ENCODE measurements around the gene ZC3H12A.

The ZC3H12A gene

DNA sequence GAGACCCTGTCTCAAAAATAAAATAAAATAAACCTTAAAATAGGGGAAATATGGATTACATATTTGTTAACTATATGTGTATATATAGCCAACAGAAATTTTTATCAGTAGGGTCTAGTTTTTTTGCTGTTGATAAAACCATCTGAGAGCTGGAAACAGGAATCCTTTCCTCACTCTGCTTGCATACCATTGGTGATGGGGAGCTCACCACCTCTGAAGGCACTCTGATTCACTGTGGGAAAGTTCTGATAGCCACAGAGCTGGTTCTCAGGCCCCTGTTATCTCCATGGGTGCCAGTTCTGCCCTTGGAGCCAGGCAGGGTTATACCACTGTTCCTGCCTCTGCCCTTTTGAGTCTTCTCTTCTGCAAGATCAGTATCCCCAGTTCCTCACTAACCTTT lies 17.8 kb upstream of the ZC3H12A start:
- no peak for DNase-seq

DNA sequence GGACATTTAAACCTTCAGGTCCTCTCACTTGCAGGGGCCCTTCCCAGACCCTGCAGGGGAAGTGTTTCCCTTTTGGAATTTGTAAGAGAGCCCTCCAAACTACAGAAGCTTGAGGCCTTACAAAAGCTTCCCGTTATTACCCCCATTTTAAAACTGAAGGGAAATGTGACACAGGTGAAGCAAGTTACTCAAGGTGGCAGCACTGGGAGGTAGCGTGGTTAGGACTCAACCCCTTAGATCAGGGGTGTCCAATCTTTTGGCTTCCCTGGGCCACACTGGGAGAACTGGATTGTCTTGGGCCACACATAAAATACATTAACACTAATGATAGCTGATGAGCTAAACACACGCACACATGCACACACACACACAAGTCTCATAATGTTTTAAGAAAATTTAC lies 15.8 kb upstream of the ZC3H12A start:
- no peak for DNase-seq

GRCh38 chr1:37461698-37462436 lies 12.5 kb upstream of the ZC3H12A start:
- no peak for DNase-seq

GRCh38 chr1:37464443-37464842 lies 9.9 kb upstream of the ZC3H12A start:
- no peak for DNase-seq

DNA sequence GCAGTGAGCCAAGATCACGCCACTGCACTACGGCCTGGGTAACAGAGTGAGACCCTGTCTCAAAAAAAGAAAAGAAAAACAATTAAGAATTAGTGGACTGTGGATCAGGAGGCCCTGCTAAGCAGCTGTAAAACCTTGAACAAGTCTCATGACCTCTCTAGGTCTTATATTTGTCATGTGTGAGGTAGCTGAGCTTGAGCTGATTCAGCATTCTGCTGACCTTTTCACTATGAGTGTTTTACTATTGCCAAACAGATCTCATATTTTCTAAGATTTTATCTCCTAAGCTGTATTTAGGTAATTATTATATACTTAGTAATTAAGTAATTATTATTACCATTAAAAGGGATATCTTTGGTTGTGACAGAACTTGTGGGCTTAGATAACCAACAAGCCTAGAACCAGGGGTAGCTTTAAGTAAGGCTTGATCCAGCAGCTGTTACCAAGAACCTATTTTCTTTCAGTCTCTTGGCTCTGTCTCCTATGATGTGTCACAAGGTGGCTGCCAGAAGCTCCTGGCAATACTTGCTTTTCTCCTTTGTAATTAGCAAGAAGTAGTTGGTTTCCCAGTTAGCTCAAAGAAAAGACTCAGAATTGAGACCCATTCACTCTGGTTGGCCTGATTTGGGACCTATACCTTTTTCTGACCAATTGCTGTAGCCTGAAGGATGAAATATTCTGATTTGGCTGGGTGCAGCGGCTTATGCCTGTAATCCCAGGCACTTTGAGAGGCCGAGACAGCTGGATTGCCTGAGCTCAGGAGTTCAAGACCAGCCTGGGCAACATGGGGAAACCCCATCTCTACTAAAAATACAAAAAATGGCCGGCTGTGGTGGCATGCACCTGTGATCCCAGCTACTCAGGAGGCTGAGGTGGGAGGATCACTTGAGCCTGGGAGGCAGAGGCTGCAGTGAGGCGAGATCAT lies 8.5 kb upstream of the ZC3H12A start:
- no peak for DNase-seq

GRCh38 chr1:37468037-37468436 lies 6.3 kb upstream of the ZC3H12A start:
- no peak for DNase-seq

DNA sequence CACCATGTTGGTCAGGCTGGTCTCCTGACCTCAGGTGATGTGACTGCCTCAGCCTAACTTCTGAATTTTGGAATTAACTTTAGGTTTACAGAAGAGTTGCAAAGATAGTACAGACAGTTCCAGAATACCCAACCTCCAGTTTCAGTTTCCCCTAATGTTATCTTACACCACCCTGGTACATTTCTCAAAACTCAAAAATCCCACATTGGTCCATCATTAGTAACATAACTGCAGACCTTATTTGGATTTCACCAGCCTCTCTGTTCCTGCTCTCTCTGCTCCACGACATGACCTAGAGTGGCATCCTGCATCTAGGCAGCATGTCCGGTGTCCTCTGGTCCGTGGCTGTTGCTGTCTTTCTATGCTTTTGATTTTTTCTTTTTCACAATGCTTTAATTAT lies 5.0 kb upstream of the ZC3H12A start:
- no peak for DNase-seq

- DNase-seq, result no peak
These were observed 2.8 kb upstream of the ZC3H12A start for GRCh38 chr1:37471345-37472231.

DNA sequence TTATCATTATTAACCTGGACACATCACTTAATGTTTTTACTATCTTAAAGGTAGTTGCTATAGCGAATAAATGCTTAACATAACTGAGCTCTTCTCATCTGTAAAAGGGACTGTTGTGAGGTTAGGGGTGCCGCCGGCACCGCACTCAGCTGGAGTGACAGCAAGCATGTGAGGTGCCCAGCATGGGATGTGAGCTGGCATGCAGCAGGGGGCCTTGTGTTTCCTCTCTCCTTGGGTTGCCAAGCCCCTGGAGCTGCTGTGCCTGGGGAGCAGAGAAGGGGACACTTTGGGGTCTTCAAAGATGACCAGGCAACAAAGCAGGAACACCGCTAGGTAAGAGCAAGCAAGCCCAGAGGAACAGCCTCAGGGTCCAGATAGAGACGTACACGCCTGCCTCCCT lies 2.1 kb upstream of the ZC3H12A start:
- no peak for DNase-seq

DNA sequence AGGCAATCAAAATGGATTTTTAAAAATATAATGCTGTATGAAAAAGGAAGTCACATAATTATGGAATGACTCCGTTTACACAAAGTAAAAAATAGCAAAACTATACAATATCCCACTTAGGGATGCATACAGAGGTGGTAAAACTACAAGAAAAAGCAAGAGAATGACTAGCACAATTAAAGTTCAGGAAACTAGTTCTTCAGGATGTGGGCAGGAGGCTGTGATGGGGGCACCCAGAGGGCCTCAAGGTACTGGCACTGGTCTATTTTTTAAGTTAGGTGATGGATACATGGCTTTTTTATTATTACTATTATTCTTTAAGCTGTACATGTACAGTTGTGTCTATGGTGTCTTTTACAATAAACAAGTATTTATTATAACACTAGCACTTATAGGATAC lies 1.4 kb upstream of the ZC3H12A start:
- DNase-seq, result no peak

DNA sequence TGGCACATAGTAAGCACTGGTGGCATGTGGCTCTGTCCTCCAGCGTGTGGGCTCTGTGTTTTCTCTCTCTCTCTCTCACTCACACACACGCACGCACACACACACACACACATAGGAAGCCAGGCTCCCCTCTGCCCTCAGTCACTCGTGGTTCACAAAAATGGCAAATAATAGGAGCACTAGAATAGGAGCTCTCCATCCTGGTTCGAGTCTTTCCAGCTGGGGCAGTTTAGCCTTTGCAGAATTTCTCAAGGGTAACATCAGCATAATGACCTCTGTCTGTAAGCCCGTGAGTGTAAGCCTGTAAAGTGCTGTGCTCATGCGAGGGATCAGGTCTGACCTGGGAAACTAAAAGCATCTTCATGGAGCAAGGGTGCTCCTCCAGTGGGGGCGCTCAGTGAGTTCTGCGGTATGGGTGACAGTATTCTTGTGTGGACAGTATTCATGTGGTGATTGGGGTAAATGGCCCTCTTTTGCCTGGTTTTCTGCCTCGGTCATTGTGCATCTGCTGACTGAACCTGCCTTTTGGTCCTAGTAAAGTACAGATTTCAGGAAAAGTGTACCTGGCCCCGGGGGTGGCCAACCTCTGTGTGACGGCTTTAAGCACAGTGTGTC lies 842 bp upstream of the ZC3H12A start:
- DNase-seq, result no peak

- DNase-seq, result peak; percentile 49
These were observed 458 bp downstream of the ZC3H12A start for GRCh38 chr1:37474697-37475379.

DNA sequence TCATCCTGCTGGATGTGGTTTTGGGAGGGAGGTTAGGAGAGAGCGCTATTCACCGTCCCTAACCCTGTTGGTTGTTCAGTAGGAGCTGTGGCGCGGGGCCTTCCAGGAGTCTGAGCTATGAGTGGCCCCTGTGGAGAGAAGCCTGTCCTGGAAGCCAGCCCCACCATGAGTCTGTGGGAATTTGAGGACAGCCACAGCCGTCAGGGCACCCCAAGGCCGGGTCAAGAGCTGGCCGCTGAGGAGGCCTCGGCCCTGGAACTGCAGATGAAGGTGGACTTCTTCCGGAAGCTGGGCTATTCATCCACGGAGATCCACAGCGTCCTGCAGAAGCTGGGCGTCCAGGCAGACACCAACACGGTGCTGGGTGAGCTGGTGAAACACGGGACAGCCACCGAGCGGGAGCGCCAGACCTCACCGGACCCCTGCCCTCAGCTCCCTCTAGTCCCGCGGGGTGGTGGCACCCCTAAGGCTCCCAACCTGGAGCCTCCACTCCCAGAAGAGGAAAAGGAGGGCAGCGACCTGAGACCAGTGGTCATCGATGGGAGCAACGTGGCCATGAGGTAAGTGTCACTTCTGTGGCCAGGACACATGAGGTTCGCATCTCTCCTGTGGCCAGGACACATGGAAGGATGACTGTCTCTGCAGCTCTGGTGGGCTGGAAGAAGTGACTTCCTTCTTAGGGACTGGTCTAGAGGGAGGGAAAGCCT lies 1.2 kb downstream of the ZC3H12A start:
- DNase-seq, result no peak

GRCh38 chr1:37476087-37476452 lies 1.7 kb downstream of the ZC3H12A start:
- no peak for DNase-seq

DNA sequence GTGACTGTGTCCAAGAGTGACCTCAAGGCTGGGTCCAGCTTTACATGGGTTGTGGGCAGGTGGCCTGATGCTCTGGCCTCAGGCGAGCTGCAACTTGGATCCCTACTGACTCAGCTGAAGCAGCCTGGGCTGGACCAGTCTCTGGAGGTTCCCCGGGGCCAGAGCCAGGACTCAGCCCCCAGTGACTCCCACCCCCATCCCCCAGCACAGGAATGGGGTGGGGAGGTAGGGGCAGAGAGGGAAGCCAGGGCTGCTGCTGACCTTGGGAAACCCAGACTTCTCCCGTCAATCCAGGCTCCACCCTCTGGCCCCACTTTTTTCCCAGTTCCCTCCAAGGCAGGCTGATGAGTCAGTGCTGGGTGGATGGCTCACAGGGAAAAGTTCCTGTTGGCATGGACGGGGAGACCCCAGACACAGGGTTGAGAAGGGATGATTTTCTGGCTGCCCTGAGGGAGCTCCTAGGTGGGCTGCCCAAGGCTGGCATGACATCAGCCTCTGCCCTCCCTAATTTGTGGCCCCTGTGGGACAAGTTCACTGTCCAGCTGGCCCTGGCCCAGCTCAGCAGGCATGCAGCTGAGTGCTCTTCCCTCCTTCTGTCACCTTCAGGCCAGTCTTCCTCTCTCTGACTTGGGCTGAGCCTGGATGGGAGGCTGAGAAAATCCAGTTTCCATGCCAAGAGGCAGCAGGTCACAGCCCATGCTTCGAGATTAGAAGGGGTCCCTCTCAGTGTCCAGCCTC lies 2.2 kb downstream of the ZC3H12A start:
- no peak for DNase-seq

DNA sequence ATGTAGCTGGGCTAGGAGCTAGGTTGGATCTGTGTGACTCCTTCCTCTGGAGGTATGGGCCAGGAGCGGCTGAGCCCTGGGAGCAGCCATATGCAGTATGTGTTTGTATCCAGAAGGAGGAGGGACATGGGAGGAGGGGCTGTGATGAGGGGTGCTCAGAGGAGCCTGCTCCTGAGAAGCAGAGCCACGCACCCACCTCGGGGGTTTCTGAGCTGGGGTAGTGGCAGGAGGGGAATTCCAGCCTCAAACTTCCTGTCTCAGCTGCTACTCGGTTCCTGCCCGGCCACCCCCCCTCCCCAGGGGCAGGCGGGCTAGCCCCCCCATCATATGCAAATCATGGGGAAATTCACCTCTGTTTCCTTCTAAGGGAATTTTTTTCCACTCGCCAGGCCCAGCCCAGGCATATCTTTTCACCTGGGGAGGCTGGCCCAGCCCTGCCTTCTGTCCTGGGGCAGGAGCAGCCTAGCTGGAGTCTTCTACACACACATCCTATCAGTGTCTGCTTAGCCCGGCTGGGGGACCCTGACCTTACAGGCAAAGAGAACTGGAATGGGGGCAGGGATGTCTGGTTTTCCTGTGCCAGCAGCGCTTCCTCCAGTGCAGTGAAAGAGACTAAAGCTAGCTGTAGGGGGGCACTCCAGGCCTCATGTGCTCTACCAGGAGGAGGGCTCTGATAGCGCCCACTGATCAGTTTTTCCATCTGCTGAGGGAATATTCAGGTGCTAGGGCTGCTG lies 3.0 kb downstream of the ZC3H12A start:
- DNase-seq, result peak; percentile 72

GRCh38 chr1:37477946-37478345 lies 3.6 kb downstream of the ZC3H12A start:
- peak; percentile 44 for DNase-seq

- DNase-seq, result peak; percentile 47
These were observed 4.1 kb downstream of the ZC3H12A start for GRCh38 chr1:37478451-37478881.

DNA sequence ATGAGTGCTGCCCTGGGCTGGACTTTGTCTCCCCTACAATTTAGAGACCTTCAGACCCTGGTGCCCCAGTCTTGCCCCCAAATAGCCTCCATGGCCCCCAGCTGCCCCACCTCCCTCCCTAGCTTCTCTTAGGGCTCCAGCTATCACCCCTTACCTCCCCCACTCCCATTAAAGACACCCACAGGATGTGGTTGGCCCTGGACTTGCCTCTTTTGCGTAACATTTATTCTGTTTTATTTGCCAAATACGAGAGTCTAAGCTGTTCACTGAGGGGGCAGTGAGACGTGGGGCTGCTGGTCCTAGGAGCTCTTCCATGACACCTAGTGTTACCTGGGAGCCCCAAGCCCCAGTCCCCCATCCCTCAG lies 4.5 kb downstream of the ZC3H12A start:
- peak; percentile 45 for DNase-seq
